HG03432 (cell line): Measurements from ENCODE around the gene AGR2.
"Not testable (repeated sequence)": the region's sequence is repeated elsewhere in the genome, so short reads cannot be mapped to it uniquely, and the experiment has no call there.

Source experiments
- ATAC-seq: cut with Tn5 transposase; IDR thresholded peaks from one replicate; pipeline ENCODE4 v1.9.1; 2021; ENCODE audit warnings: mild to moderate bottlenecking, moderate library complexity; ENCODE audit not compliant: unreplicated experiment

Gene AGR2

GRCh38 chr7:16774986-16775385 is 29.8 kb downstream of the AGR2 start:
- ATAC-seq = no peak

GRCh38 chr7:16774294-16774693 is 30.5 kb downstream of the AGR2 start:
- no peak for ATAC-seq

GRCh38 chr7:16773884-16774283 is 30.9 kb downstream of the AGR2 start:
- no peak for ATAC-seq

GRCh38 chr7:16773326-16773725 is 31.5 kb downstream of the AGR2 start:
- ATAC-seq = no peak

- no peak for ATAC-seq
Observed at GRCh38 chr7:16770657-16771329, 34.0 kb downstream of the AGR2 start.

- not testable (repeated sequence) for ATAC-seq
Observed at GRCh38 chr7:16769994-16770393, 34.8 kb downstream of the AGR2 start.

- ATAC-seq = no peak
Observed at GRCh38 chr7:16765436-16765859, 39.4 kb downstream of the AGR2 start.

GRCh38 chr7:16764942-16765341 is 39.9 kb downstream of the AGR2 start:
- ATAC-seq = no peak

- no peak for ATAC-seq
Observed at GRCh38 chr7:16762177-16762576, 42.6 kb downstream of the AGR2 start.

- ATAC-seq = no peak
Observed at GRCh38 chr7:16759840-16760239, 45.0 kb downstream of the AGR2 start.

- ATAC-seq = no peak
Observed at GRCh38 chr7:16758631-16759611, 45.9 kb downstream of the AGR2 start.

- no peak for ATAC-seq
Observed at GRCh38 chr7:16758036-16758435, 46.8 kb downstream of the AGR2 start.

- ATAC-seq = no peak
Observed at GRCh38 chr7:16755397-16755796, 49.4 kb downstream of the AGR2 start.

GRCh38 chr7:16754856-16755317 is 49.9 kb downstream of the AGR2 start:
- no peak for ATAC-seq

- peak; percentile 28 for ATAC-seq
Observed at GRCh38 chr7:16753932-16754855, 50.6 kb downstream of the AGR2 start.

- peak; percentile 82 for ATAC-seq
Observed at GRCh38 chr7:16753102-16753931, 51.5 kb downstream of the AGR2 start, which contains the start of gene TSPAN13. TSS of gene TSPAN13 (plus strand) at chr7:16753755. CDS start at chr7:16753968, 213 bp downstream.

- no peak for ATAC-seq
Observed at GRCh38 chr7:16747102-16747501, 57.7 kb downstream of the AGR2 start.

- no peak for ATAC-seq
Observed at GRCh38 chr7:16745645-16746044, 59.2 kb downstream of the AGR2 start.

GRCh38 chr7:16744518-16745250 is 60.1 kb downstream of the AGR2 start:
- no peak for ATAC-seq
